Stimulated activated CD4-positive, alpha-beta T cell treated with anti-CD3 and anti-CD28 coated beads, Interleukin-15, amount 100 ng/mL, for 1 hour (primary cell): ENCODE results near the gene IL20RA.

Experiments
- DNase-seq, 2 donors: peaks; one replicate each; pipeline ENCODE4 v3.0.0-alpha.2; 2020; ENCODE audit warnings: low read depth in 1 of 2, low spot score in 1 of 2

Gene IL20RA

DNA sequence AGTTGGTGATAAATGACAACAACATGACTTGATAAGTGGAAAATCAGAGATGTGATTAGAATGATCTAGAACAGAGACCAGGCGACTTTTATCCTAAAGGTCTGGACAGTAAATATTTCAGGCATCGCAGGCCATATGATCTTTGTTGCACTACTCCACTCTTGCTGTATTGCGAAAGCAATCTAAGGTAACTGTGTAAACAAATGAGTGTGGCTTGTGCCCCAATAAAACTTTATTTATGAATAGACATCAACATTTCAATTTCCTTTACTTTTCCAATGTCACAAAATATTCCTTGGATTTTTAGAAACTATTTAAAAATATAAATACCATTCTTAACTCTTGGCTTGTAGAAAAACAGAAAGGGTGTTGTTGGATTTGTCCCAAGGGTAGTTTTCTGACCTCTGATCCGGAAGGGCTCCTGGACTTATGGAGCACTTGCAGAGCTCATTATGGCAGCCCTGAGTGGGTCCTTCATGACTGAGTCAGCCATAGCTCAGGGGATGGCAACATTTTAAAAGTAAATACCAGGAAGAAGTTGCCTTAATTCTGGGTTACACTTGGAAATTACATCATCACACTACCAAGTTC is 34.5 kb downstream of the IL20RA start:
- DNase-seq = no peak

- DNase-seq = no peak
These were observed 36.6 kb downstream of the IL20RA start for GRCh38 chr6:137008204-137008603.

- no peak for DNase-seq
These were observed 38.7 kb downstream of the IL20RA start for GRCh38 chr6:137006056-137006455.

DNA sequence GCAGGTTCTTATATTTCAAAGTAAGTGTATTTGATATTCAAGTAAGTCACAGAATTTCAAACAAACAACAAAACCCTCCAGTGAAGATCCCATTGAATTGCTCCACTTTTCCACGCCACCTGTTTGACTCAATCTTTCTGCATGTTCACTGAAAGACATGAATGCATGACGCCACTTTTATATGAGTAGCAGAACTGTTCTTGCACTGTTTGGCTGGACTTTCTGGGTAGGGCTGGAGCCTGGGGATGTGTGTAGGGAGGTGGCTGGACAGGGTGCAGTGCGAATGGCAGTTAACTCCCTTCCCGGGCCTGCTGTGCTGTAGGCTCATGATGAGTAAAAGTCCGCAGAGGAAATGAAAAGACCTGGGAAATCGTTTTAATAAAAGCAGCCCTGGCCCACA is 39.7 kb downstream of the IL20RA start:
- no peak for DNase-seq

GRCh38 chr6:137002505-137002904 is 42.3 kb downstream of the IL20RA start:
- DNase-seq = no peak

DNA sequence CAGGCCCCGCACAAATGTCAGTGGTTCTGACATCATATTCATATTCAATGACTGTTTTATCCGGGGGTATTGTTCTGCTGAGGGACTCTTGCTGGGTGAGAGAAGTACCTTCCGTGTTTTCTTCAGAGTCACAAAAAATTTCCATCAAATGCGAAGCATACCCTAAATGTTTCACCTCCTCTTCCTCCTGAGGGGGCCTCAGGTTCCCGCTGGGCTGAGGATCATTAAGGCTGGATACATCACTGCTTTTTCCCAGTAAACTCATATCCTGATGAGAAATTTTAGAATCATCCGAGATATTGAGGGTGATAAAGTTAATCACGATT is 42.8 kb downstream of the IL20RA start:
- DNase-seq = no peak

GRCh38 chr6:137001299-137001976 is 43.3 kb downstream of the IL20RA start:
- no peak for DNase-seq

- no peak for DNase-seq
These were observed 43.9 kb downstream of the IL20RA start for GRCh38 chr6:137000825-137001224.

- DNase-seq = no peak
These were observed 49.2 kb downstream of the IL20RA start for GRCh38 chr6:136995521-136995920.

GRCh38 chr6:136994782-136995181 is 50.0 kb downstream of the IL20RA start:
- no peak for DNase-seq

- DNase-seq = no peak
These were observed 52.7 kb downstream of the IL20RA start for GRCh38 chr6:136992113-136992512.

DNA sequence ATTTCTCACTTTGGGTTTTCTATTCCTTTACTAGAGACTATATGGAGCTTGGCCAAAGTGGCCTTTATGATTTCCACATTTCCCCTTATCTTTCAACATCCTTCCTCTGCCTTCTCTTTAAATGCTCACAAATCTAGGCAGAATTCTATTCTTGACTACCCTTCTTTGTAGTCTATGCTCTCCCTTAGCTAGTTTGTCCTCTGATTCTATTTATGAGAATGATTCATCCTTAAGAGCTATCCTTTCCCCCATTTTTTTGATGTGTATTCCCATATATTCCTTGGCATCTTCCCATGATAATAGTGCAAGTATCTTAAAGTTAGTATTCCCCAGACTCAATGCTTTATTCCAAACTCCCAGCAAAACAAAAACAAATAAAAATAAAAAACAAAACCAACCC is 53.1 kb downstream of the IL20RA start:
- DNase-seq = no peak

DNA sequence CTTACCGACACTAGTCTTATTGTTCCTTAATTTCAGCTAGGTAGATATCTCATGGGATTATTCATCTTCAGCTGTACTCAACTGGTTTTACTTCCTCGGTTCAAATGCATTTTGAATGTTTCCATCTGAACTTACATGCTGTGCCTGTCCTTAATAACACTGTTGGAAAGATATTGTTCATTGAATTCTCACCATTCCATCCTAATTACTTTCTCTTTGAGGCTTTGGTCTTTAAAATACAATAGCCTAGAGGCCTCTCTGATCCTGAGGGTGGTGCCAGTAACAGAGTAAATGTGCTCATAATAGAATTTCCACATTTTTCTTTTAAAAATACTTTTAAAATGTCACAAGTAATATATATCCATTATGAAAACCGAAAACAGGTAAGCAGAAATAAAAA is 54.0 kb downstream of the IL20RA start:
- DNase-seq = no peak

GRCh38 chr6:136990242-136990578 is 54.6 kb downstream of the IL20RA start:
- DNase-seq = no peak

- DNase-seq = no peak
These were observed 55.1 kb downstream of the IL20RA start for GRCh38 chr6:136989571-136990241.

DNA sequence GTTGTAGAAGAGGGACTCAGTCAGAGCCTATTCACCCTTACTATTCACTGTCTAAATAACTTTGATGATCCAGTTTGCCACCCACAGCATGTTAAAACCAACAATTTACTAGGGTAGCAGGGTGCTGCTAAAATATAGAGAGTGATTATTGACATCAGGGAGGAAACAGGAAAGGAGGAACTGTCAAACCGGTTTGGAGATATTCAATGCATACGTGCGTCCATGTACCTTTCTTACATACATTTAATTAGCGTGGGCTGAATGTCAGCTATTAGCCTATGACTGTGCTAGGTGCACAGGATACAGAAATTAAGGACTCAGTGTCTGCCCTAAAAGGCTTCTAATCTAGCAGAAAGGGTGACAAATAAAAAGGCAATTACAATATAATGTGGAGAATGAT is 57.2 kb downstream of the IL20RA start:
- DNase-seq = no peak

DNA sequence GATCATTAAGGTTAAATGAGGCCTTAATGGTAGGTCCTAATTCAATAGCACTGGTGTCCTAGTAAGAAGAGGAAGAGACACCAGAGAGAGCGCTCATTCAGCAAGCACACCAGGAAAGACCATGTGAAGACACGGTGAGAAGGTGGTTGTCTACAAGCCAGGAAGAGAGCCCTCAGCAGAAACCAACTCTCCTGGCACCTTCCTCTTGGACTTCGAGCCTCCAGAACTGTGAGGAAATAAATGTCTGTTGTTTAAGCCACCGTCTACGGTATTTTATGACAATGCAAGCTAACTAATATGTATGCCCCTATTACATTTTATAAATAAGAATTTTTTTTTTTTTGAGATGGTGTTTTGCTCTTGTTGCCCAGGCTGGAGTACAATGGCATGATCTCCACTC is 59.3 kb downstream of the IL20RA start:
- no peak for DNase-seq

DNA sequence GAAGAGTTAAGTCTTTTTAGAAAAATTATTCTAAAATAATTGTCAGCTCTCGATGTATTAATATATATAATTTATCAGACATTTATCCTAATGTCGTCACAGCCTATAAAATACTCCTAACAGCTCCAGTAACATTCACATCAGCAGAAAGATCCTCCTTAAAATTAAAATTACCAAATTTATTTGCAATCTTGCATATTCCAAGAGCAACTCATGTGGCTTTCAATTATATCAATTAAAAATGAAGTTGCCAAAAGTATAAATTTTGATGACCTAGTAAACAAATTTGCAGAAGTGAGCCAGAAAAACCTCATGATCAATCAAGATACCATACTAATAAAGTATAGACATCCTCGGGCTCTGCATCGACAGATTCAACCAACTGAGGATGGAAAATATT is 60.2 kb downstream of the IL20RA start:
- no peak for DNase-seq

DNA sequence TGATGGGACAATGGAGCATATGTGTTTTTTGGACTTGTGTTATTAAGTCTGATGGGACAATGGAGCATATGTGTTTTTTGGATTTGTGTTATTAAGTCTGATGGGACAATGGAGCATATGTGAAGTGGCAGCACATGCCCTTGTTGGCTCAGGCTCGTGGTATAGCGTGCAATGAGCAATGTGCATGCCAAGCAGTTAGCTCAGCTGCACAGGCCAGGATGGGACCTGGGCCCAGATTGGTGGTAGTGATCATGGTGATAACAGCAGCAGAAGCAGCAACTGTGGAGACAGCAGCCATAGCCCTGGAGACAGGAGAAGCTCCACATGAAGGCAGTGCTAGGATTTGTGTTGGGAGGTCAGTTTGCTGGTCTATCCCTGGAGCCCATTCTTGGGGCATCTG is 61.1 kb downstream of the IL20RA start:
- DNase-seq = no peak

- DNase-seq = no peak
These were observed 61.8 kb downstream of the IL20RA start for GRCh38 chr6:136982928-136983327.

- DNase-seq = no peak
These were observed 64.7 kb downstream of the IL20RA start for GRCh38 chr6:136980070-136980469.

GRCh38 chr6:136979206-136979605 is 65.6 kb downstream of the IL20RA start:
- no peak for DNase-seq

DNA sequence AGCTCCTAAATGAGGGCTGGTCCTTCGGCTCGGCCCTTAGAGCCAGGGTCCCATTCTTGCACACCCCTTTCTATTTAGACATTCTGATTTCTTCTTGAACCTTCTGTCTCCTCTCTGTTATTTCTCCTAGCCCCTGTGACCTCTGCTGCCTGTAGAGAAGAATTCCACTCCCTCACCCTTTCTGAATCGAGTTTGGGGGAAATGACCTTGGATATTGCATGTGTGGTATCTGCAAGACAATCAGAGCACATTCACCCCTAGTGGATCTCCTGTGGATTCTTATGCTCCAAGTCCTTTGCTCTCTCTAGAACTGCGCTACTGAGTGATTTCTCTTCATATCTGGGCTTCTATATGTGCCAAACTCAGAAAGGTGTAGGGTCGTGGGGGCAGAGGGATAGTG is 67.7 kb downstream of the IL20RA start:
- no peak for DNase-seq
